Head of caudate nucleus (tissue), 42 donors: Measurements from ENCODE around the gene ZC3H12A.
"Not testable (repeated sequence)": the region's sequence is repeated elsewhere in the genome, so short reads cannot be mapped to it uniquely, and the experiment has no call there.

Experiments
- DNase-seq, 42 donors: peaks; one replicate each; pipeline versions ENCODE4 v3.0.0 to v3.0.0-alpha.2; 2020 to 2021; ENCODE audit warnings: mixed read lengths in 7 of 42
- intact Hi-C: fragments of 100-400 bp; cut with DNase I; formaldehyde crosslinking; loops from one replicate; pipeline ENCODE4 v1.15.0; 2022

Gene ZC3H12A

DNA sequence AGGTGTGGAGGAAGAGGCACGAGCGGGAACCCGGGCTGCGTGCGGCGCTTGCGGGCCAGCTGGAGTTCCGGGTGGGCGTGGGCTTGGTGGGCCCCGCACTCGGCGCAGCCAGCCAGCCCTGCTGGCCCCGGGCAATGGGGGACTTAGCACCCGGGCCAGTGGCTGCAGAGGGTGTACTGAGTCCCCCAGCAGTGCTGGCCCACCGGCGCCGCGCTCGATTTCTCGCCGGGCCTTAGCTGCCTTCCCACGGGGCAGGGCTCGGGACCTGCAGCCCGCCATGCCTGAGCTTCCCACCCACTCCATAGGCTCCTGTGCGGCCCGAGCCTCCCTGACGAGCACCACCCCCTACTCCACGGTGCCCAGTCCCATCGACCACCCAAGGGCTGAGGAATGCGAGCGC is 43.9 kb downstream of the ZC3H12A start:
- intact Hi-C loops = loop anchor here (5.0 kb wide), 1 partner anchor 79 kb away; the partner anchor contains the start of gene GNL2
- peak in 1 of 42 donors; percentile 10 for DNase-seq

DNA sequence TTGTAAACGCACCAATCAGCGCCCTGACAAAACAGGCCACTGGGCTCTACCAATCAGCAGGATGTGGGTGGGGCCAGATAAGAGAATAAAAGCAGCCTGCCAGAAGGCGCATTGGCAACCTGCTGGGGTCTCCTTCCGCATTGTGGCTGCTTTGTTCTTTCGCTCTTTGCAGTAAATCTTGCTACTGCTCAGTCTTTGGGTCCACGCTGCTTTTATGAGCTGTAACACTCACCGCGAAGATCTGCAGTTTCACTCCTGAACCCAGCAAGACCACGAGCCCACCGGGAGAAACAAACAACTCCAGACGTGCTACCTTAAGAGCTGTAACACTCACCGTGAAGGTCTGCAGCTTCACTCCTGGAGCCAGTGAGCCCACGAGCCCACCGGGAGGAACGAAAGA is 44.5 kb downstream of the ZC3H12A start:
- DNase-seq = peak in 1 of 42 donors; percentile 1
- intact Hi-C loops = loop anchor here (5.0 kb wide), 1 partner anchor 78 kb away; the partner anchor contains the start of gene GNL2

DNA sequence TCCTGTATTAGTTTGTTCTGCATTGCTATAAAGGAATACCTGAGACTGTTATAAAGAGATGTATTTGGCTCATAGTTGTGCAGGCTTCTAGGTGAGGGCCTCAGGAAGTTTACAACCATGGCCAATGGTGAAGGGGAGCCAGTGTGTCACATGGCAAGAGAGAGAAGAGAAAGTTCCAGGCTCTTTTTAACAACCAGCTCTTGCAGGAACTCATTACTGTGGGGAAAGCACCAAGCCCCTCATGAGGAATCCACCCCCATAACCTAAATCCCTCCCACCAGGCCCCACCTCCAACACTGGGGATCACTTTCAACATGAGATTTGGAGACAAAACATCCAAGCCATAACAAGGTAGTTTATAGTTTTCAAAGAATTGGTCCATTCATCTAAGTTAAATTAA is 45.2 kb downstream of the ZC3H12A start:
- DNase-seq = peak in 1 of 42 donors; percentile 0
- intact Hi-C loops = loop anchor here (5.0 kb wide), 1 partner anchor 78 kb away; the partner anchor contains the start of gene GNL2

DNA sequence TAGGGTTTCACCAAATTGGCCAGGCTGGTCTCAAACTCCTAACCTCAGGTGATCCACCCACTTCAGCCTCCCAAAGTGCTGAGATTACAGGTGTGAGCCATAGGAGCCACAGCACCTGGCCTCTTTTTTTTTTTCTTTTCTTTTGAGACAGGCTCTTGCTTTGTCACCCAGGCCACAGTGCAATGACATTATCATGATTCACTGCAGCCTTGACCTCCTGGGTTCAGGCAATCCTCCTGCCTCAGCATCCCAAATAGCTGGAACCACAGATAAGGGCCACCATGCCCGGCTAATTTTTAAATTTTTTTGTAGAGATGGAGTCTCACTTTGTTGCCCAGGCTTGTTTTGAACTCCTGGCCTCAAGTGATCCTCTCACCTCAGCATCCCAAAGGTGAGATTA is 55.5 kb downstream of the ZC3H12A start:
- intact Hi-C loops, DNase-seq: not testable (repeated sequence)

DNA sequence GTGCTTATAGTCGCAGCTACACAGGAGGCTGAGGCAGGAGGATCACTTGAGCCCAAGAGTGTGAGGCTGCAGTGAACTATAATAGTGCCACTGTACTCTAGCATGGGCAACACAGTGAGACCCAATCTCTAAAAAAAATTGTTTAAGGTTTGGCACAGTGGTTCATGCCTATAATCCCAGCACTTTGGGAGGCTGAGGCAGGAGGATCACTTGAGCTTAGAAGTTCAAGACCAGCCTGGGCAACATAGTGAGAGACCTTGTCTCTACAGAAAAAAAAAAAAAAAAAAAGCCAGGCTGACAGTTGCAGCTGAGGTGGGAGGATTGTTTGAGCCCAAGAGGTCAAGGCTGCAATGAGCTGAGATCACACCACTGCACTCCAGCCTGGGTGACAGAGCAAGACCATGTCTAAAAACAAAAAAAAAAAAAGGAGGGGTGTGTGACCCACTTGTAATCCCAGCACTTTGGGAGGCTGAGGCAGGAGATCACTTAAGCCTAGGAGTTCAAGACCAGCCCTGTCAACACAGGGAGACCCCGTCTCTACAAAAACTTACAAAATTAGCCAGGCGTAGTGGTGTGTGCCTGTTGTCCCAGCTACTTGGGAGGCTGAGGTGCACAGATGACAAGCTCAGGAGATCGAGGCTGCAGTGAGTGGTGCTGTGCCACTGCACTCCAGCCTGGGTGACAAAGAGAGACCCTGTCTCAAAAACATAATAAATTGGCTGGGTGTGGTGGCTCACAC is 58.2 kb downstream of the ZC3H12A start:
- intact Hi-C loops, DNase-seq: not testable (repeated sequence)

DNA sequence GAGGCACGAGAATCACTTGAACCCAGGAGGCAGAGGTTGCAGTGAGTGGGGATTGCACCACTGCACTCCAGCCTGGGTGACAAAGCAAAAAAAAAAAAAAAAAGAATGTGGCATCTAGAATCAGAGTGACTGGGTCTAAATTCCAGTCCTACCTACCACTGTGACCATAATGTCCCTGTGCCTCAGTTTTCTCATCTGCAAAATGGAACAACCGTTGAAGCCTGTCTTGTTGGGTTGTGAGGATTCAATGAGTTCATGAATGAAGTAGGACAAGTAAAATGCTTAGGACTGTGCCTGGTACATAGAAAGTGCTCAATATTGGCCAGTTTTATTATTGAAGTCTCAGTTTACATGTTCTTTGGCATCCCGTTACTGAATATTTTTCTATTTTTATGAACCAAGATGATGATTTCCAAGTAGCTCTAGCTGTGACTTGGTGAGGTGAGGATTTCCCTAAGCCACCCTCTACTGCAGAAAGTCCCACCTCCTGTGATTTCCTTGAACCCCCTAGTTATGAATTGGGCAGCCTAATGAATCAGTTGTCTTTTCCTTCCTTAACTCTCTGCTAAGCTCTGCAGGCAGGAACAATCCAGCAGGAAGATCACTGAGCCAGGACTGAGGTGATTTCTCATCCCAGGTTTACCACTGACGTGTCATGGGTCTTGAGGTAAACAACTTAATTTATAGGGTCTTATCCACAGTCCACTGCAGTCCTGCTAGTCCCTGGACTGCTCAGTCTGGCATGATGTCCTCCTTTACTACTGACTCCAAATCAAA is 59.1 kb downstream of the ZC3H12A start:
- no peak for DNase-seq
- intact Hi-C loops = no loop called here
